GM19035 (cell line): Measurements from ENCODE around the gene ACP2.
"Not testable (repeated sequence)": the region's sequence is repeated elsewhere in the genome, so short reads cannot be mapped to it uniquely, and the experiment has no call there.

Source experiments
- ATAC-seq: cut with Tn5 transposase; IDR thresholded peaks from one replicate; pipeline ENCODE4 v1.9.1; 2021; ENCODE audit not compliant: unreplicated experiment

The ACP2 gene

DNA sequence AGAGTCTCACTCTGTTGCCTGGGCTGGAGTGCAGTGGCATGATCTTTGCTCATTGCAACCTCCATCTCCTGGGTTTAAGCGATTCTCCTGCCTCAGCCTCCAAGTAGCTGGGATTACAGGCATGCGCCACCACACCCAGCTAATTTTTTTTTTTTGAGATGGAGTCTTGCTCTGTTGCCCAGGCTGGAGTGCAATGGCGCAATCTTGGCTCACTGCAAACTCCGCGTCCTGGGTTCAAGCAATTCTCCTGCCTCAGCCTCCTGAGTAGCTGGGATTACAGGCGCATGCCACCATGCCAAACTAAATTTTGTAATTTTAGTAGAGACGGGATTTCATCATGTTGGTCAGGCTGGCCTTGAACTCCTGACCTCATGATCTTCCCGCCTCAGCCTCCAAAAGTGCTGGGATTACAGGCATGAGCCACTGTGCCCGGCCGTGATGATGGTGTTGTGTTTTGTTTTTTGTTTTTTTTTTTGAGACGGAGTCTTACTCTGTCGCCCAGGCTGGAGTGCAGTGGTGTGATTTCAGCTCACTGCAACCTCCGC, 40.5 kb downstream of the ACP2 start:
- not testable (repeated sequence) for ATAC-seq

GRCh38 chr11:47207459-47207858, 41.2 kb downstream of the ACP2 start:
- no peak for ATAC-seq

DNA sequence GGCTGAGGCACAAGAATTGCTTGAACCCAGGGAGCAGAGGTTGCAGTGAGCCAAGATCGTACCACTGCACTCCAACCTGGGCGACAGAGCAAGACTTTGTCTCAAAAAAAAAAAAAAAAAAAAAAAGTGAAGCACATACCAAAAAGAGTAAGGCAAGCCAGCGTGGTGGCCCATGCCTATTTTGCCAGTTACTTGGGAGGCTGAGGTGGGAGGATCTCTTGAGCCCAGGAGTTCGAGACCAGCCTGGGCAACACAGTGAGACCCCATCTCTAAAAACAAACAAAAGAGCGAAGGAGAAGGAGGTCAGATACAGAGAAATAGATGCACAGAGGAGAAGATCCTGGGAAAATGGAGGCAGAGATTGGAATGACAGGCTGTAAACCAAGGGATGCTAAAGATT, 42.0 kb downstream of the ACP2 start:
- ATAC-seq = not testable (repeated sequence)

DNA sequence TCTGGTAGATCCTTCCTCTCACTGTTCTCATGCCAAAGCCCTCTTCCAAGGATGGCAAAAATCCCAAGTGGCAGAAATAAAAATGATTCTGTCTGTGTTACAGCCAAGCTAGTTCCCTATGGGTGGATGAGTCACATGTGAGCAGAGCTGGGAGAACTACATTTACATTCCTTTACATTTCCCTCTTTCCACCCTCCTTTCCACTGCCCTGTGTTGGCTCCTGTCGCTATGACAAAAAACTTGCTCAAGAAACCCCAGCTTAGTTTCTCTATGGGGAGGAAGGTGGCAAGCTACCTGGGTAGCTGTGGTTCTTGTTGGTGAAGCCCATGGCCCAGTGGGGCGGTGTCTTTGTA, 44.0 kb downstream of the ACP2 start:
- ATAC-seq = no peak

GRCh38 chr11:47202576-47202975, 46.0 kb downstream of the ACP2 start:
- no peak for ATAC-seq

DNA sequence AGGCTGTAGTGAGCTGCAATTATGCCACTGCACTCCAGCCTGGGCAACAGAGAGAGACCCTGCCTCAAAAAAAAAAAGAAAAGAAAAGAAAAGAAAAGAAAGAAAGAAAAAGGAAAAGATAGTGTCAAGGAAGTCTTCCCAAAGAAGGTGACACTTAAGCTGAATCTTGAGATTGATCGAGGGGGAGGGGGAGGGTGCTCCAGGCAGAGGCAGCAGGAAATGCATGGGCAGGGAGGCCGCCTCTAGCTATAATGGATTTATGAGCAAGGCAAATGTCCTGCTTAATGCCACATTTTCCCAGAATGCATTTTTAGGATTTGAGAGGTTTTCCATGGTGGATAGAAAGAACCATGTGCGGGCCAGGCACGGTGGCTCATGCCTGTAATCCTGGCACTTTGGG, 47.6 kb downstream of the ACP2 start:
- no peak for ATAC-seq

DNA sequence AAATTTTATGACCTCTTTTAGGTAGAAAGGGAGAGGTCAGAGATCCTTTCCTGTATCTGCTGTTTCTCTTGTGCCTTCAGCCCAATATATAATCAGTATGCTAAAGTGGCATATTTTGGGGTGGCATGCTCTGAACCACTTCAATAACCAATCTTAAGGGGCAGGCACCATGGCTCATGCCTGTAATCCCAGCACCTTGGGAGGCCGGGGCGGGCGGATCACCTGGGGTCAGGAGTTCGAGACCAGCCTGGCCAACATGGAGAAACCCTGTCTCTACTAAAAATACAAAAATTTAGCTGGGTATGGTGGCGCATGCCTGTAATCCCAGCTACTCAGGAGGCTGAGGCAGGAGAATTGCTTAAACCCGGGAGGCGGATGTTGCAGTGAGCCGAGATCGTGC, 50.5 kb downstream of the ACP2 start:
- ATAC-seq = not testable (repeated sequence)

DNA sequence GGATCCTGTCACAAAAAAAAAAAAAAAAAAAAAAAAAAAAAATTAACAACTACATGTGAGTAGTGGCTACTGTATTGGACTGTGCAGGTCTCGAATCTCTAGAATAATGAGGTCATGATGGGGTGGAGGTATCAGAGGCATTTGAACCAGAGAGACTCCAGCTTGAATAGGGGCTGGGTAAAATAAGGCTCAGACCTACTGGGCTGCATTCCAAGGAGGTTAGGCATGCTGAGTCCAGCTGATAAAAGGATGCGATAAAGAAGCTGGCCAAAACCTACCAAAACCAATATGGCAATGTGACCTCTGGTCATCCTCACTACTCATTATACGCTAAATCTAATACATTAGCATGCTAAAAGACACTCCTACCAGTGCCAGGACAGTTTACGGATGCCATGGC, 56.5 kb downstream of the ACP2 start:
- no peak for ATAC-seq

DNA sequence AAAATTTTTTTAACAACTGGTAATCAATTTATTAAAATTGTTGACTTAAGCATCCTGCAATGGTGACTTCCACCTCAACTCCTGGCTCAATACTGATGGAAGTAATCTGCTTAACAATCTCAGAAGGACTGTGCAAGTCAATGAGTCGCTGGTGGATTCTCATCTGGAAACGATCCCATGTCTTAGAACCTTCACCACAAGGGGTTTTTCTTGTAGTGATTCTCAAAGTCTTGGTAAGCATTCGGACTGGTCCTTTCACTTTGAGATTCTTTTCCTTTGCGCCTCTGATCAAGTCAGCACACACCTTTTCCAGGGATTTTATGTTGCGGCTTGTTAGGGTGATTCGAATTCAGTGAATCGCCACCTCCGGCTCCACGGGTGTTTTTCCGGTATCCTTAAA, 57.5 kb downstream of the ACP2 start:
- not testable (repeated sequence) for ATAC-seq
